GM19238 (cell line): ENCODE data around the gene HENMT1.

ENCODE experiments used
- DNase-seq: peaks from one replicate; pipeline ENCODE4 v3.0.0; 2011; ENCODE audit warnings: low spot score; ENCODE audit not compliant: insufficient read length

The HENMT1 gene

GRCh38 chr1:108628665-108629064 is 32.2 kb downstream of the HENMT1 start:
- DNase-seq: no peak

- DNase-seq: no peak
Measured at GRCh38 chr1:108627951-108628350, 32.9 kb downstream of the HENMT1 start.

- no peak for DNase-seq
Measured at GRCh38 chr1:108627256-108627655, 33.6 kb downstream of the HENMT1 start.

DNA sequence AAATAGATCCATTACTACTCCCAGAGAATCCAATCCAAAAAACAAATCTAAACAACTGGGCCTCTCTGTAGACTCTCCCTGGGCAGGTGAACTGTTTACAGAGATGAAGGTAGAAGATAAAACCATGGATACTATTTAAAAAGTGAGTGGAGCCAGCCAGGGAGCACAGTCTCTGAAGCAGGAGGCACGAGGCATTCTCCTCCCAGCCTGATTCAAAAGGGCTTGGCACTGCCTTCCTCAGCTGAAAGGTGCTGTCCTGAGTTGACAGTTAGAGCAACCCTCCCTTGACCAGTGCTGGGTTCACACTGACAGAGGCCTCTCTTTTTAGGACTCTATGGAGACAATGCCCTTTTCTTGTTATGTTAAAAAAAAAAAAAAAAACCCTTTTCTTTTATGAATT is 36.8 kb downstream of the HENMT1 start:
- DNase-seq: no peak

DNA sequence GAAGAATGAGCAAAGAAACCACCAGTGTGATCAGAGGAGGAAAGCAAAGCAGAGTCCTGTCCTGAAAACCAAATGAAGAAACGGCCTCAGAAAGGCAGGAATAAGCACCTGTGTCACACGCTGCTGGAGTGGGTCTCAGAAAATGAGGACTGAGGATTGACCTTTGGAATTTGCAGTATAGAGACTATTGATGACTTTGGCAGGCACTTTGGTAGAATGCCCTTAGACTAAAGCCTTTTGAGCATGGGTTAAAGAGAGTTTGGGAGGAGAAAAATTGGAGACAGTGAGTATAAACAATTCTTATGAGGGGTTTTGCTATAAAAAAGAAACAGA is 43.2 kb downstream of the HENMT1 start:
- DNase-seq: no peak

- DNase-seq: no peak
Measured at GRCh38 chr1:108617008-108617723, 43.7 kb downstream of the HENMT1 start.

- no peak for DNase-seq
Measured at GRCh38 chr1:108615544-108615943, 45.3 kb downstream of the HENMT1 start.

DNA sequence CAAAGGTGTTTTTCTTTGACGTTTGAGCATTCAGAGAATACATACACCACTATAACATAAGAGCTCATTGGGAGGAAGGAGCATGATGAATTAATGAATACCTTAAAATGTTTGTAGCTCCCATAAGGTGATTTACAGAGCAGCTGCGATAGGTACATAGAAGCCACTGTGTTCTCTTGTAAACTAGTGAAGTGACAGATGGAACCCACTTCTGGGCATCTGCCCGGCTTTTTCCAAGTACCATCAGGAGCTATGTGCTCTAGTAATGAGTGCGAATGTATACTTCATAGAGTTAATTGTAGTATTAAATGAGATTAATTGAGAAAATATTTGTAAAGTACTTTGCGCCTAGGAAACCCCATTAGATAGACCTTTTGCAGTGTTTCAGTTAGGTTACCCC is 48.4 kb downstream of the HENMT1 start:
- DNase-seq: no peak

DNA sequence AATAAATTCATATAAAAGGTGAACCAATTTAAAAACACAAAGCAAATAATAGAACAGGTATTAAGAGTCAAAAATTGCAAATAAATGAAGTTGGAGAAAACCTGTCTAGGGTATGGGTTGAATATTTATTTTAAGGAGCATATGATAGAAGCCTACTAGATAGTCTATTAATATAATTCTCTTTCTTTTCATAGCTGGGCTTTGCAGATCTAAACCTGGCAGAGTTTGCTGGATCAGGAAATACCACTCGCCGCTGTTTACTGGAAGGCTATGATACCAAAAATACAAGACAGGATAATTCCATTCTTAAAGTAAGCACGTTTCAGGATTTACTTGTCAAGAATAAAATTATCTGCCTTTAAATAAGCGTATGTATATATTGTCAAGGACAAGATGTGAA is 48.9 kb downstream of the HENMT1 start:
- DNase-seq: no peak

DNA sequence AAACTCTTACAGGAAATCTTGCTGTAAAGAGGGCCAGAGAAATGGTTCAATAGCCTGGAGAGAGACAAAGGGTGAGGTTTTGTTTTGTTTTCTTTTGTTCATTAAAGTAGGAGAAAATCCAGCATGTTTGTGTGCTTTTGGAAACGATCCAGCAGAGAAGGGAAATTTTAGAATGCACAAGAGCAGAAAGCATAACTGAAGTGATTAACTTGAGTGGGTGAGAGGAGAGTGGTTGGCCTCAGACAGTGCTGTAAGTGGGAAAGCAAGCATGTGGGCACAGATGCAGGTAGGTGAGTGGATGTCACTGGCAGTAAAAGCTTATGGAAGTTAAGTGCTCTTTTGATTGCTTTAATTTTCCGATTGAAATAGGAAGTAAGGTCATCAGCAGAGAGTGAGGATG is 50.8 kb downstream of the HENMT1 start:
- DNase-seq: no peak

DNA sequence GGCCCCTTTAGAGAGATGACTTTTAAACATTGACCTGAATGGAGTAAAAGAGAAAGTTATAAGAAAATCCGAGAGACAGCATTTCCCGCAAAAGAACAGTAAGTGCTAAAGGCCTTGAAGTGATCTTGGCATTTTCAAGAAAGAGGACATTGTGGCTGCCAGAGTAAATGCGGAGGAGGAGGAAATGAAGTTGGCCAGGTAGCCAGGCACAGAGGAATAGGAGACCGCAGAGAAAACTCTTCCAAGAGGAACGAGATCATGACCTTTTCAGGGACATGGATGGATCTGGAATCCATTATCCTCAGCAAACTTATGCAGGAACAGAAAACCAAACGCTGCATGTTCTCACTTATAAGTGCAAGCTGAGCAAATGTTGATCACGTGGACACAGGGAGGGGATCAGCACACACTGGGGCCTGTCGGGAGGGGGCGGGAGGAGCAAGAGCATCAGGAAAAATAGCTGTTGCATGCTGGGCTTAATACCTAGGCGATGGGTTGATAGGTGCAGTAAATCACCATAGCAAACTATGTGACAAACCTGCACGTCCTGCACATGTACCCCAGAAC is 51.3 kb downstream of the HENMT1 start:
- no peak for DNase-seq

DNA sequence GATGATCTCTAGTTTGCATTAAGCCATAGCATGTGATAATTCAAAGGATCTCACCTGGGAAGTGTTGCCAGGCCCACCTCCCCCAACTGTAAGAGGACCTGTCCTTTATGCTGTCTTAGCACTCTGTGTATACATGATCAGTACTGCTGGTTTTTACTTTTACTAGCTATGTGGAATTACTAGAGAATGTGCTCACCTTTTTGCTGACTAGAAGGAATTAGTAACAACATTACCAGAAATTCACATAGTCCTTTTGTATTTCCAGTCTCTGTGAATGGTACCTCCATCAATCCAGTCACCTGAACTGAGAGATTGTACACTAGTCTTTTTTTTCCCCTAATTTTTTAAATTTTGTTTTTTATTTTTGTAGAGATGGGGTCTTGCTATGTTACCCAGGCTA is 54.4 kb downstream of the HENMT1 start:
- no peak for DNase-seq

DNA sequence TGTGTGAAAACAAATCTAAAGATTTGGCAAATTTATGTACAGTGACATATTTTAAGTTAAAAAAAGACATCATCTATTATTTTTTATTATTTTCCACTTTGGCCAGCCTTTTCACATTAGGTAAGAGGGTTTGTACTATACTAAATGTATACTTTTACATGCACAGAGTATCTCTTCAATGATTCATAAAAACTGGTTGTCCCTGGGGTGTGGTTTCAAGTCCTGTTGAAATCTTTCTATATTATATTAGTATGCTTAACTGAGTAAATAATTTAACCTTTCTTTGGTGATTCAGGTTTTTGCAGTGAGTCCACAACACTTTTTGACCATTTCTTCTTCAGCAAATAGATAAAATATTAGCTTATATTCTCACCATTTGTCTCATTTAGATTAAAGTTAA is 55.3 kb downstream of the HENMT1 start:
- DNase-seq: no peak

DNA sequence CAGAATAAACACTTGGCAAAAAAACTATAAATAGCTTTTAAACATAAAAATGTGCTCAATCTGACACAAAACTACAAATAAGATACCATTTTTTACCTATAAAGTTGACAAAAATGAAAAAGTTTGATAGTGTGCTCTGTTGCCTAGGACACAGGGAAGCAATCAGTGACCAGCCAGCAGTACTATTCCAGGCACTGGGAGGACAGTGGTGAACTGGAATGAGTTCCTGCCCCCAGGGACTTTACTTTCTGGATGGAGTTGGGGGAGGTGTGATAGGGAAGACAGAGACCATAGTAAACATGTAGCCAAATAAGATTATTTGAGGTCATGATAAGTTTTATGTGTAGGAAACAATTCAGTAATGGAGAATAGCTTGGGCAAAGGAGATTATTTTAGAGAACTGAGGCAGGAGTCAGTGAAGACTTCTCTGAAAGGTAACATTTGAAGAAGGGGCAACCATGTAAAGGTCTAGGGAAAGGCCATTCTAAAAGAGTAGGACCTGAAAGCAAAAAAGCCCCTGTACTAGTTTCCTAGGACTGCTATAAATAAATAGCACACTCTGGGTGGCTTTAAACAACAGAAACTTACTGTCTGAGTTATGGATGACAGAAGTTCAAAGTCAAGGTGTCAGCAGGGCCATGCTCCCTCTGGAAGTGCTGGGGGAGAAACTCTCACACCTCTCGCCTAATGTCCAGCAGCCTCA is 59.0 kb downstream of the HENMT1 start:
- no peak for DNase-seq

DNA sequence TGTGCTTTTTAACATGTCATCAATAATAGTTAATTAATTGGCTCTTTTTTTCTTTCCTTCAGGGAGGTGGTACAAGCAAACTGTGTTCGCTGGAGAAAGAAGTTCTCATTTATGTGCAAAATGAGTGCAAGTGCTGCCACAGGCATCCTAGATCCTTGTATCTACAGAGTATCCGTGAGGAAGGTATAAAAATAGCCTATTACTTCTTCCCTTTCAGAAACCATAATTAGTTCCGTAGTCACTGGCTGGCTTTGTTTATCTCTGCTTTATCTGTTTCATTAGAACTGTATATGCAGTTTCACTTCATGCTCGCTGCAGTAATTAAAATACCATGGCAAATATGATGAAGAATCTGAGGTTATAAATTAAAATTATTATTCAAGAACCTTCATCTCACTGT is 60.4 kb downstream of the HENMT1 start:
- DNase-seq: no peak

- no peak for DNase-seq
Measured at GRCh38 chr1:108598340-108598739, 62.6 kb downstream of the HENMT1 start.
